Stimulated activated effector memory CD8-positive, alpha-beta T cell treated with anti-CD3 and anti-CD28 coated beads, Interleukin-12 subunit alpha, Interleukin-12 subunit beta, amount 100 ng/mL, for 72 hours (primary cell): ENCODE data around the gene SEPTIN10.
"Not testable (repeated sequence)": the region's sequence is repeated elsewhere in the genome, so short reads cannot be mapped to it uniquely, and the experiment has no call there.

Experiments used
- ATAC-seq: fragments of 150-1000 bp; cut with Tn5 transposase; 2 replicates; pipeline ENCODE4 v1.10.0; 2021
- DNase-seq, 2 donors: peaks; one replicate each; pipeline ENCODE4 v3.0.0; 2021 to 2022; ENCODE audit warnings: low spot score in 2 of 2
- H3K27ac Mint-ChIP-seq: one replicate; pipeline ENCODE4 v1.8.0; 2022; ENCODE audit warnings: mild to moderate bottlenecking, mixed read lengths
- H3K36me3 Mint-ChIP-seq: one replicate; pipeline ENCODE4 v1.8.0; 2022; ENCODE audit warnings: mild to moderate bottlenecking, mixed read lengths
- H3K4me1 Mint-ChIP-seq: one replicate; pipeline ENCODE4 v1.8.0; 2022; ENCODE audit warnings: mixed read lengths
- H3K4me3 Mint-ChIP-seq: one replicate; pipeline ENCODE4 v1.8.0; 2022; ENCODE audit warnings: mild to moderate bottlenecking, mixed read lengths
- H3K9me3 Mint-ChIP-seq: one replicate; pipeline ENCODE4 v1.8.0; 2022; ENCODE audit warnings: mixed read lengths

Gene SEPTIN10

DNA sequence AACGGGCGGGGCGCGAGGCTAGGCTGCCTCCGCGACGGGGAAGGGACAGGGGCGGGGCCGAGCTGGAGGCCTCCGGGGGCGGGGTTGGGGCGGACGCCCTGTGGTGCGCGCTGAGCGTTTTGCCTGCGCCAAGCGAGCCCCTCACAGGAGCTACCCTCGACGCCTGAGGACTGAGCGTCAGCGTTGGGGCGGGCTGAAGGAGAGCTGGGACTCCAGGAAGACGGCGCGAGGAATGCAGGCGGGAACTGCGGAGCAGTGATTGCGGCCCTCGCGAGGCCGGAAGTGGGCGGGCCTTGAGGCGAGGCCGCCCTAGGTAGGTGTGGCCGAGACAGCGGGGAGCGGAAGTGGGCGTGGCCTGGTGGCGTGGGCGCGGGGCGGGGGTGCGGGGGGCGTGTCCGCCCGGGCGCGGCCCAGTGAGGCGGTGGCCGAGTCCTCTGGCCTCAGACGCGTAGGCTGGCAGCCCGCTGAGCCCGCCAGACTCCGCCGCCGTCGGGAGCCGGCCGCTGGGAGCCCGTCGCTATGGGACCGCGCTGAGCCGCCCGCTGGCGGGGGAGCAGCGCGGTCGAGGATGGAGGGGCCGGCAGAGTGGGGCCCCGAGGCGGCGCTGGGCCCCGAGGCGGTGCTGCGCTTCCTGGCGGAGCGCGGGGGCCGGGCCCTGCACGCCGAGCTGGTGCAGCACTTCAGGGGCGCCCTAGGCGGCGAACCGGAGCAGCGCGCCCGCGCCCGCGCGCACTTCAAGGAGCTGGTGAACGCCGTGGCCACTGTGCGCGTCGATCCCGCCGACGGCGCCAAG lies at the start of gene SEPTIN10, which contains the start of gene SOWAHC:
Gene SEPTIN10 (minus strand): TSS at position 45 of the 793 bp plus-strand sequence. CDS start 139 bp downstream, outside the sequence.
Gene SOWAHC (plus strand): TSS at position 443 of the 793 bp plus-strand sequence. CDS start 126 bp downstream, at position 569.
- peak within 1 kb of the TSS; percentile 72 for H3K4me3 Mint-ChIP-seq
- no peak within 1 kb of the TSS for H3K27ac Mint-ChIP-seq
- peak; percentile 86 for ATAC-seq
- H3K4me1 Mint-ChIP-seq, result no peaks in the 10 kb centered on the region
- no peaks in the 10 kb centered on the region for H3K36me3 Mint-ChIP-seq
- no peaks in the 10 kb centered on the region for H3K9me3 Mint-ChIP-seq
- peak; percentile 48 to 70 for DNase-seq

DNA sequence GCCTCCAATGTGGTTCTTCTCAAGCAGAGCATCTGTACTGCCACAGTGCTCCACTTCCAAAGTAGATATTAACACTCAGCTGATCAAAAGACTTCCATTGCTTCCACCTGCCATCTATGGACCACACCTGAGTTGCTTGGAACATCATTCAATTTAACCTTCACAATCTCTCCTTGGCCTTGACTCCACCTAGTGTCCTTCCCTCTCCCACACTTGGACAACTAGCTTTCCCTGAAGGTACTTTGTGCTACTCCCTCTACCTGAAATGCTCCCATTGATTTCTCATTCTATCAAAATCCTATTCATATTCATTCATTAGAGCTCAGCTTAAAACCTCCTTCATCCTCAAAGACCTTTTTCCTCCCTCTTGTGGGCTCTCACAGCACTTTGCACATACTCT lies 49.1 kb upstream of the SEPTIN10 start:
- H3K36me3 Mint-ChIP-seq, result no peaks in the 10 kb centered on the region
- H3K9me3 Mint-ChIP-seq, result no peaks in the 10 kb centered on the region
- no peak overlapping the region for H3K4me3 Mint-ChIP-seq
- DNase-seq (no peak), ATAC-seq (no peak)
- H3K27ac Mint-ChIP-seq, result no peak overlapping the region
- H3K4me1 Mint-ChIP-seq, result no peaks in the 10 kb centered on the region

DNA sequence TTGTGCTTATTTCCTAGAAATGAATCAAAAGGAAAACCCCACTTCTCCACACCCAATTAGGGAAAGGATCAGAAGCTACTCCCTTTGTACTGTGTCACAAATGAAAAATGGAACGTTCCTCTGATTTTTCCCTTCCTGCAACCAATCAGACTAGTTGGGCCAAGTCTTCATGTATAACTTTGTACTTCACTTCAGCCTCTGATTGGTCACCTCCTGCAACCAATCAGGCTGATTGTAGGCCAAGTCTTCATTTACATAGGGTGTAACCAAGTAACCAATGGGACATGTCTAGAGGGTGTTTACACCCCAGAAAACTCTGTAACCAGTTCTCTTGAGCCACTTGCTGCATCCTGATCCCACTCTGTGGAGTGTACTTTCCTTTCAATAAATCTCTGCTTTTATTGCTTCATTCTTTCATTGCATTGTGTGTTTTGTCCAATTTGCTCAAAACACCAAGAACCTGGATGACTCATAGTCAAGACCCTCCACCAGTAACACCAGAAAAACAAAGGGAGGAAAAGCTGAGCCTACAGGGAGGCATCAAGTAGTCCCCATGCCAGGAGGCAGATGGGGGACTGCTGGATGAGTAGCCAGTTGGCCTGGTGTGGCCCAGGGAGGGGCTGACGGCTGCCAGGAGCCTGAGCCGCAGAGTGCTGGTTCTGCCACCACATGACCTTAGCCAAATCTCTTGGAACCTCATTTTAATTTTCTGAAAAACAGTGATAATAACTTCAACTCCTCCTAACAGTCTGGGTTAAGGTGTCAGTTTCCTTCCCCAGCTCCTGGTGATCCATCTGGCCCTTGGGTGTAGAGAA lies 46.5 kb upstream of the SEPTIN10 start:
- no peaks in the 10 kb centered on the region for H3K9me3 Mint-ChIP-seq

DNA sequence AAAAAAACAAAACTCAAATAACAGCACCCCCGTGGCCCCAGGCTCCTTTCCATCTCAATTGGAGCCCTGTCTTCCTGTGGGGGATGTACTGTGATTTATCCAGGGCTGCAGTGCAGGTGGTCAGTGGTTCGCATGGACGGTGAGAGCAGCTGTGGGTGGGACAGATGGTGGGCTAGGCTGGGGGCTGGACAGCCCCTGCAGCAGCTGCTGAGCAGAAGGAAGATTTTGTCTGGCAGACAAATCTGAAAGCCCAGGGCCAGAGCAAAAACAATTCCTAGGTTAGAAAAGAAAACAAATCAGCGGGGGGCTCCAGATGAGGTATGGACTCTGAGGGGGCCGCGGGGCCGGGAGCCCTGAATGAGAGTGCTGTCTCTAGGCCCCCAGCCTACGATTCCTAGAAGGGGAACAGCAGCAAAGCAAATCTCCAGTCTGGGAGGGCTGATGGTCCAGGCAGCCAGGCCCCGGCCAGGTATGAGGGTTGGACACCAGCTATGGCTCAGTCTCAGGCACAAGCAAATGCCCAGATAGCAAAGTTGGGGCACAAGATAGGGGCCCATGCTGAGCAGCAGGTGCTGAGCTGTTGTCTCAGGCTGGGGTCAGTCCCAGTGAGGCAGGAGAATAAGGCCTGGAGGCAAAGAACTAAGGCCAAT lies 45.8 kb upstream of the SEPTIN10 start:
- Mint-ChIP-seq H3K9me3 (no peaks in the 10 kb centered on the region), H3K36me3 (no peaks in the 10 kb centered on the region), H3K27ac (no peak overlapping the region), H3K4me1 (no peaks in the 10 kb centered on the region), H3K4me3 (no peak overlapping the region)
- peak; percentile 31 for ATAC-seq
- no peak for DNase-seq

More for the DNA sequence above, 46.5 kb upstream of the SEPTIN10 start:
- DNase-seq (no peak), ATAC-seq (no peak)
- Mint-ChIP-seq H3K4me3 (no peak overlapping the region), H3K36me3 (no peaks in the 10 kb centered on the region), H3K4me1 (no peaks in the 10 kb centered on the region), H3K27ac (no peak overlapping the region)

DNA sequence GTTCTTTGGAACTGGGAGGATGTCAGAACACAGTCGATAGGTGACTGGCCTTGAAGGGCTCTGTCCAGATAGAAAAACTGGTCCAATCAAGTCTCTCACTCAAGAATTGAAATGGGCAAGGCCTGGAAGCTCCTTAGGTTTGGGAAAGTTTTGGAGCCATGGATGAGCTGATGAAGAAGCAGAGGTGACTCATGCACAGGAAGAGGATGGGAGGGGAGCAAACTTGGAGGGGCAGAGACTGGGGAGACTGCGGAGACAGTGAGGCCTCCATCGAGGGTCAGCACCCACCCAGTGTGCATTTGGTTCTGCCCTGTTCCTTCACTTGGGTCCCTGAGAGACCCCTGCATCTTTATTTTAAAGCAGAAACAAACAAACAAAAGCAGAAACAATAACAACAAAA lies 41.5 kb upstream of the SEPTIN10 start:
- Mint-ChIP-seq H3K4me1 (no peaks in the 10 kb centered on the region), H3K36me3 (no peaks in the 10 kb centered on the region), H3K27ac (no peak overlapping the region), H3K4me3 (no peak overlapping the region), H3K9me3 (no peaks in the 10 kb centered on the region)
- ATAC-seq, result no peak
- no peak for DNase-seq

DNA sequence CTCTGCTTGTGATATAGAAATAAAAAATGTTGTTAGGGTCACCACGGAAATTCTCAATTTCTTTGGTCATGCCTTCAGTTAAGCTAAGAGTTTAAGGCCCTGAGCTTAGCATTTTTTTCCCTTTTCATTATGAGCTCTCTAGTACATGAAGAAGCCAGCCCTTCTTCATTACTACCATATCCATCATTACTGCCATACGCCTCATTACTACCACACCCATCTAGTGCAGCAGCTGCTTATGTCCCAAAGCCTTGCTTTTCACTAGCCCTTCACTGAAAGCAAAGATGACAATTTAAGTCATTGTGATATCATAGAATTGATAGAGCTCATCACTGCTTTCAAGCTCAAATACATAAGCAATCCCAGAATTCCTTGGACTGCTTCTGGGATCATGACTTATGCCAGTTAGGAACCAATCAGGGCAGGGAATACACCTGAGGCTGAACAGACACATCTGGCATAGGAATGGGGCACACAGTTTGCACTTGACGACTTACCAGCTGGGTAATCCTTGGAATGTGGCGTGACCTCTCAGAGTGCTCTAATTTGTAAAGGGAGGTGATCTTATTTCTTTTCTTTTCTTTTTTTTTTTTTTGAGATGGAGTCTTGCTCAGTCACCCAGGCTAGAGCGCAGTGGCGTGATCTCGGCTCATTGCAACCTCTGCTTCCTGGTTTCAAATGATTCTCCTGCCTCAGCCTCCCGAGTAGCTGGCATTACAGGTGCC lies 40.7 kb upstream of the SEPTIN10 start:
- Mint-ChIP-seq H3K9me3 (no peaks in the 10 kb centered on the region), H3K36me3 (no peaks in the 10 kb centered on the region), H3K27ac (no peak overlapping the region), H3K4me3 (no peak overlapping the region), H3K4me1 (no peaks in the 10 kb centered on the region)
- ATAC-seq (no peak), DNase-seq (no peak)

DNA sequence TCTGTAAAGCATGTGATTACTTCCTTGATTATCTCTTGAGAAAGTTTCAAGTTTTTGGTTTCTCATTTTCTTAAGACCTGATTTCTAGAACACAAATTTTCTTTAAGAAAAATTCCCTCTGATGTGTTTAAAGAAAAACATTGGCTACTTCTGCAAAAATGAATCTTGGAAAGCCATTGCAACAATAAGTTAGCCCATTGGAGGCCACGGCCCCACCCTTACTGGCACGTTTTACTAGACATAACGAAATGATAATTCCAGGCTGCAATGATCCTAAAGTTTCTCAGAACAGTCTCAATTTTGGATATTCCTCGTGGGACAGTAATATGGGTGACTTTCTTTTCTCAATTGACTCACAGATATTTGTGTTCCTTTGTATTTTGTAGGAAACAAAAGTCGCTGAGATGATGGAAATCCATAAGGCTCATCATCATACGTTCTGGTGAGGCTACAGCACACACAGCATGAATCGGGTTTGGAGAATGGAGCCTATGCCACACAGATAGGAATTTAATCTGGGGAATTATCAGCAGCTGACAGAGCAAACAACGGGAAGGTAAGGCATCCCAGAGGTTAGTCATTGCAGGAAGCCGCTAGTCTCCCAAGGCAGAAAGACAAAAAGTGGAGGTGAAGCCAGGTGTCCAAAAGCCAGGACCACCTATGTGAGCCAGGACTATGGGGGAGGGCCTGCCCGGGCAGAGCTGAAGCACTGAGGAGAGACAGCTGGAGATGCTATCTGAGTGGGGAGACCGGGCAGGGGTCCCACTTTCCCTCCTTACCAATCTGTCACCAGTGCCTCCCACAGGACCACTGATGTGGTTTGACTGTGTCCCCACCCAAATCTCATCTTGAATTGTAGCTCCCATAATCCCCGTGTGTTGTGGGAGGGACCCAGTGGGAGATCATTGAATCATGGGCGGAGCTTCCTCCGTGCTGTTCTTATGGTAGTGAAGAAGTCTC lies 36.2 kb upstream of the SEPTIN10 start:
- no peak overlapping the region for H3K27ac Mint-ChIP-seq
- no peak overlapping the region for H3K4me3 Mint-ChIP-seq
- DNase-seq (no peak), ATAC-seq (no peak)
- no peaks in the 10 kb centered on the region for H3K4me1 Mint-ChIP-seq
- H3K36me3 Mint-ChIP-seq, result no peaks in the 10 kb centered on the region
- no peaks in the 10 kb centered on the region for H3K9me3 Mint-ChIP-seq

DNA sequence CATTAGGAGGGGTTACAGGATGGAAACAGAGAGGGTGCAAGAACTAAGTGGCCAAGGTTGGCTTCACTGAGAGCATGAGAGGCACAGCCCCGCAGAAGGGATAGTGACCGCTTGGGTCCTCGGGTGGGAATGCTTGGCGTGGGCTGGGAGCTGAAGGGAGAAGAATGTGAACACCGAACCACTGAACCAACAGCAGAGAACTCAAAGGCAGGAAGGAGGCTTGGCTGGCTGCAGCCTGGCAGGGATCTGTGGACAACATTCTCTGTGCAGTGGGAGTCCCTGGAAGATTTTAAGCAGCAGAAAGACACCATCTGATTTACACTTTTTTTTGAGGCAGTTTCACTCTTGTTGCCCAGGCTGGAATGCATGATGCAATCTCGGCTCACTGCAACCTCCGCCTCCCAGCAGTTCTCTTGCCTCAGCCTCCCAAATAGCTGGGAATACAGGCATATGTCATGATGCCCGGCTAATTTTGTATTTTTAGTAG lies 34.3 kb upstream of the SEPTIN10 start:
- Mint-ChIP-seq H3K4me1 (no peaks in the 10 kb centered on the region), H3K4me3 (no peak overlapping the region), H3K9me3 (no peaks in the 10 kb centered on the region), H3K36me3 (no peaks in the 10 kb centered on the region), H3K27ac (no peak overlapping the region)
- ATAC-seq, result no peak
- no peak for DNase-seq

DNA sequence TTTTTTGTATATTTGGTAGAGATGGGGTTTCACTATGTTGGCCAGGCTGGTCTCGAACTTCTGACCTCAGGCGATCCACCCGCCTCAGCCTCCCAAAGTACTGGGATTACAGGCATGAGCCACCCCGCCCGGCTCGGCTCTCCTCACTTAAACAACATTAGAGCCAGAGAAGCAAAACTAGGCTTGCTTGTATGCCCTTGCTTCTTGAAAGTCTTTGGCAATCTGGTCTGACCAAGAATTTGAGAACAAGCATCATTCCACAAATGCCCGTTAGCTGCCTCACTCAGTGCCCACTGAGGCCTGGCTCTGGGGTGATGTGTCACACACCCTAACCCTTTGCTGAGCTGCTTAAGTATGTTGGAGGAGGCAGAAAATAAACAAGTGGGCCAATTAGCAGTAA lies 33.9 kb upstream of the SEPTIN10 start:
- H3K36me3 Mint-ChIP-seq, result no peaks in the 10 kb centered on the region
- no peaks in the 10 kb centered on the region for H3K9me3 Mint-ChIP-seq
- no peak for DNase-seq
- H3K4me3 Mint-ChIP-seq, result no peak overlapping the region
- H3K27ac Mint-ChIP-seq, result no peak overlapping the region
- no peak for ATAC-seq
- no peaks in the 10 kb centered on the region for H3K4me1 Mint-ChIP-seq

DNA sequence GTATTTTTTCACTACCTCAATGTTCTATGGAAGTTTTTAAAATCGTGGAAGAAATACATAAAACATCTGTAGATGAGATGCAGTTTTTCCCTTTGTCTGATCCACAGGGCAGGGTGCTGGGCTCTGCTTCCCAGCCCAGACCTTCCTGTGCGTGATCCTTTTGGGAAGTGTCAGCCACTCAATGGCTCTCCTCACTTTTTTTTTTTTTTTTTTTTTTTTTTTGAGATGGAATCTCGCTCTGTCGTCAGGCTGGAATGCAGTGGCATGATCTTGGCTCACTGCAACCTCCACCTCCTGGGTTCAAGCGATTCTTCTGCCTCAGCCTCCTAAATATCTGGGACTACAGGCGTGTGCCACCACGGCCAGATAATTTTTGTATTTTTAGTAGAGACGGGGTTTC lies 33.2 kb upstream of the SEPTIN10 start:
- Mint-ChIP-seq H3K27ac (no peak overlapping the region), H3K9me3 (no peaks in the 10 kb centered on the region), H3K36me3 (no peaks in the 10 kb centered on the region)

DNA sequence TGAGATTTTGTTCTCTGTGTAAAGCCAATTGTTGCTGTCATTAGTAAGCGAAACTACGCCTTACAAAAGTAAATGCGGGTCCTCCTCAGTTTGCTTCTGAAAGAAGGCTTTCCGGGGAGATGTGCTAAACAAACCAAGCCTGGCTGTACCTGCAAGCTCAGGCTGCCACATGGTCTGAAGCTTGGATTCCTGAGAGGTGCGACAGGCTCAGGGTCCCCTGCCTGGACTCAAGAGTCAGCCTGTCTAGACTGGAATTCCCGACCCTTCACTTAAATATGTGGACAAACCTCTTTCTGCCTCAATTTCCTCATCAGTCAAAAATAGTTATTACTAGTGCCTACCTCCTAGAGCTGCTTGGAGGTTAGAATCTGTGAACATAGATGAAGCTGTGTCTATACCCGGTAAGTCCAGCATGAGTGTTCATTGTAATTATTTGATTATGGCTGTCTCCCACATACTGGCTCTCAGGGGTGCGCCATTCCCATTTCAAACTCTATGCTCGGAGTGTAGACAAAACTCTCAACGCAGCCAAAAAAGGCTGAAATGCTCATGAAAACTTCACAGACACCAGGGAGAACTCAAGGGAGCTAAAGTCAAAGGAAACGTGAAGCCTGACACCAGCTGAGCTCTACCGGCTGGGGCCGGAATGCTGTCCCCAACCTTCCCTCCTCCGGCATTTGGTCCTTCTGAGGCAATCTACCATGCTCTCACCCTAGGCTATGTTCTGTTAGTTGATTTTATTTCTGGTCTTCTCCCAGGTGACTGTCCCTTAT lies 31.8 kb upstream of the SEPTIN10 start:
- H3K9me3 Mint-ChIP-seq, result no peaks in the 10 kb centered on the region
- no peak for ATAC-seq
- no peaks in the 10 kb centered on the region for H3K36me3 Mint-ChIP-seq
- no peak overlapping the region for H3K27ac Mint-ChIP-seq
- DNase-seq, result no peak
- H3K4me1 Mint-ChIP-seq, result no peaks in the 10 kb centered on the region
- no peak overlapping the region for H3K4me3 Mint-ChIP-seq

More for the DNA sequence above, 33.2 kb upstream of the SEPTIN10 start:
- DNase-seq (no peak), ATAC-seq (no peak)
- H3K4me3 Mint-ChIP-seq, result no peak overlapping the region
- no peaks in the 10 kb centered on the region for H3K4me1 Mint-ChIP-seq

DNA sequence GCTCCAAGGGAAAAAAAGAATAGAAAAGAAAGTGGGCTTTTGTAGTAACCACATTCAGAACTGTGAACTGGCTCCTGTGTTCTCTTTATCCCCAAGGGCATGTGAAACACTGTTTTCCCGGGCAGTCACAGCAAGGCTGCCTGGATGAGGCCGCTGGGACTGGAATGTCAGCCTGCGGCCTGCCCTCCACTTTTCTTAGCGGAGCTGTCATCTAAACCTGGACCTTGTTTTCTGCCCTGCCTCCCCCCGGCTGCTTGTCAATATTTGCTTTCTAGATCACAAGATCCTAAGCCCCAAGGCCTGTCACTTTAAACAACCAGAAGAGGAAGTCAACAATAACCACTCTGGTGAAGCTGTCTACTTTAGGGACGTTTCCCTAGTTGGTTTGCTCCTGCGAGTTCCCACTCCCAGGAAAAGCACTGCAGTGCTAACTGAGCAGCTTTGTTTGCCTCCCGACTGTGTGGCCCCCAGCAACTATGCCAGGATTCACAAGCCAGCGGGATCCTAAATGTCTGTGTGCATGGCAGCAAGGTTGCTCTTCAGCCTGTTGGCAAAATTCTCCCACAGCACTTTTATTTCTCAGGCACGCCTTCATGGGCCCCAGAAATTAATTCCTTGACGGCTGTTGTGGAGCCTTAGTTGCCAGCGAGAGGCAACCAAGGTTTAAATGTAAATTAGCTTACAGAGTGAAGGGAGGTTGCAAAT lies 31.0 kb upstream of the SEPTIN10 start:
- no peak for ATAC-seq
- H3K4me1 Mint-ChIP-seq, result no peaks in the 10 kb centered on the region

DNA sequence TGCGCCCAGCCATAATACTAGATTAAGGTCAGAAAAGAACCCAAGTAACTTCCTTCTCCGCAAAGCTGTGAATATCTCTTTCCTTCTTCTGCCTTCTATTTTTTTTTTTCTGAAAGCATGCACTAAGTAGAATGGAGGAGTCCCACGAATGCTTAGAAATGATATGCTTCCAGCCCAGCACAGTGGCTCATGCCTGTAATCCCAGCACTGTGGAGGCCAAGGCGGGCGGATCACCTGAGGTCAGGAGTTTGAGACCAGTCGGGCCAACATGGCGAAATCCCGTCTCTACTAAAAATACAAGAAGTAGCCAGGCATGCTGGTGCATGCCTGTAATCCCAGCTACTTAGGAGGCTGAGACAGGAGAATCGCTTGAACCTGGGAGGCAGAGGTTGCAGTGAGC lies 26.2 kb upstream of the SEPTIN10 start:
- H3K4me1 Mint-ChIP-seq, H3K27ac Mint-ChIP-seq, H3K4me3 Mint-ChIP-seq, DNase-seq, H3K36me3 Mint-ChIP-seq, H3K9me3 Mint-ChIP-seq, ATAC-seq: not testable (repeated sequence)

More for the DNA sequence above, 31.0 kb upstream of the SEPTIN10 start:
- H3K4me3 Mint-ChIP-seq, result no peak overlapping the region
- no peaks in the 10 kb centered on the region for H3K9me3 Mint-ChIP-seq
- H3K27ac Mint-ChIP-seq, result no peak overlapping the region
- H3K36me3 Mint-ChIP-seq, result no peaks in the 10 kb centered on the region
- DNase-seq, result no peak
